Urothelium cell line (cell line): ENCODE results near the gene DCANP1.

ENCODE experiments used
- DNase-seq: peaks from one replicate; pipeline ENCODE4 v3.0.0; 2011; ENCODE audit warnings: low spot score, mixed read lengths
- FAIRE-seq: peaks from 2 replicates; lab custom pipeline; 2011; peaks lifted over from hg19 to GRCh38; lab: Jason Lieb, UNC

The DCANP1 gene

DNA sequence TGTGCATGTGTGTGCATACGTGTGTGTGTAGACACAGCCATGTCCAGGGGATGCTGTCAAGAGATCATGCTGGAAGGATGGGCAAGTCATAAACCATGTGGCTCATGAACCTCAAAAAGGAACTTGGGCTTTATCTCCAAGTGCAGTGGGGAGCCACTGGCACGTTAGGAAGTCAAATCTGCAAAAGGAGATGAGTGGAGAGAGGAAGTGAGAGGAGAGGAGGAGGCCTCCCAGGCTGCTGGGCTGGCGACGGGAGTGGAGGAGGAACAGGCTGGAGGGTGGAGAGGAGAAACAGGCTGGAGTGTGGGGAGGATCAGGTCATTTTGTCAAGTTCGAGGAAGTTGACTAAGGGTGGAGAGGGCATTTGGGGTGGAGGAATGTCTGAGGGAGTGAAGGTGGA, 34.2 kb upstream of the DCANP1 start:
- FAIRE-seq (no peak), DNase-seq (no peak)

DNA sequence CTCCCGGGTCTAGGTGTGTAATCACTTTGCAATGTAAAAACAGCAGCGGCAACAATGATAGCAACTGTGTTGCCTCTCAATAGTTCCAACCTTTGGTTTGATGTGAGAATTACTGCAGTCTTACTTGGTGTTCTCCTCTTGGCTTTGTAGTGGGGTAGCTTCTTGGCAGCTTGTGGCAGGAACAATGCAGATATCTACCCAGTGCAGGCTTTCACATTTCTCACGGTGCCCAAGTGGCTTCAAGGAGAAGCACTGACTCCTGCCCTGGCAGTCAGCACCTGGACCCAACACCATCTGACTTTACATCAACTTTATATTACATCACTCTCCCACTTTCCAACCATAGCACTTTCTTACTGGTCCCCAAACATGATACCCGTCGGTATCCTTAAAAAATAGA, 33.4 kb upstream of the DCANP1 start:
- DNase-seq (no peak), FAIRE-seq (no peak)

DNA sequence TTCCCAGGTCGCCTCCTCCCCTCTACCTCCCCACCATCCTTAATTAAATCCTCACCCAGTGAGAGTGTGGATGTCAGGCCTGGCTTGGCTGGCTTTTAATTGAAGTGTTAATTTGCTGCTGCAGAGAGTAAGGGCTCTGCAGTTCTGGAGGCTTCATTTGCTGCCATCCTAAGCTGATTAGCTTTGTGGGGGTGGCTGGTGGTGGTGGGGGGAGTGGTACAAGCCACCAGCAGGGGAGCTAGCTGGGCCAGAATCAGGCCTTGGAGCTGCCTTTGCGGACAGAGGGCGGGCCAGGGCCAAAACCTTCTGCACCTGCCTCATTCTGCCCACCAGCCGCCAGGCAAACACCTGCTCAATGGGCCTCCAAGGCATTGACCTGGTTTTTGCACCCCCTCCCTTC, 31.8 kb upstream of the DCANP1 start:
- no peak for DNase-seq
- FAIRE-seq: no peak

DNA sequence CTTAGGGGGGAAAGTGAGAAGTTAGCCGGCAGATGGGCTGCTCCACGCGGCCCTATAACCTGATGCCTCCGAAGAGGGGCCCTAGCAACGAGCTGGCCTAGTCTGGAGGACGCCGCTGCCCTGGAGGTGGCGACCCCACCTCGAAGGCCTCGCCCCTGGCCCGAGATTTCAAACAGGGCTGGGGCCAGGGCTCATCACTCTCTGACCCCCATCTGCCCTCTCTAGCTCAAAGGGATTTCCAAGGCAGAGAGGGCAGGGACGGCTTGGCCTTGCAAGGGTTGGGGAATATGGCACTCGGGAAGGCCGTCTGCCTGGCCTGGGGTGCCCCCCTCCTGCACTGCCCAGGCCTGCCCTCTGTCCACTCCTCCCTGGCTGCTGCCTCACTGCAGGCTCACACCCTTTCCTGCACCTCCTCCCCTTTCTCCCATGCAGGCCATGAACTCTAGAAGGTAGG, 30.5 kb upstream of the DCANP1 start:
- FAIRE-seq: no peak

DNA sequence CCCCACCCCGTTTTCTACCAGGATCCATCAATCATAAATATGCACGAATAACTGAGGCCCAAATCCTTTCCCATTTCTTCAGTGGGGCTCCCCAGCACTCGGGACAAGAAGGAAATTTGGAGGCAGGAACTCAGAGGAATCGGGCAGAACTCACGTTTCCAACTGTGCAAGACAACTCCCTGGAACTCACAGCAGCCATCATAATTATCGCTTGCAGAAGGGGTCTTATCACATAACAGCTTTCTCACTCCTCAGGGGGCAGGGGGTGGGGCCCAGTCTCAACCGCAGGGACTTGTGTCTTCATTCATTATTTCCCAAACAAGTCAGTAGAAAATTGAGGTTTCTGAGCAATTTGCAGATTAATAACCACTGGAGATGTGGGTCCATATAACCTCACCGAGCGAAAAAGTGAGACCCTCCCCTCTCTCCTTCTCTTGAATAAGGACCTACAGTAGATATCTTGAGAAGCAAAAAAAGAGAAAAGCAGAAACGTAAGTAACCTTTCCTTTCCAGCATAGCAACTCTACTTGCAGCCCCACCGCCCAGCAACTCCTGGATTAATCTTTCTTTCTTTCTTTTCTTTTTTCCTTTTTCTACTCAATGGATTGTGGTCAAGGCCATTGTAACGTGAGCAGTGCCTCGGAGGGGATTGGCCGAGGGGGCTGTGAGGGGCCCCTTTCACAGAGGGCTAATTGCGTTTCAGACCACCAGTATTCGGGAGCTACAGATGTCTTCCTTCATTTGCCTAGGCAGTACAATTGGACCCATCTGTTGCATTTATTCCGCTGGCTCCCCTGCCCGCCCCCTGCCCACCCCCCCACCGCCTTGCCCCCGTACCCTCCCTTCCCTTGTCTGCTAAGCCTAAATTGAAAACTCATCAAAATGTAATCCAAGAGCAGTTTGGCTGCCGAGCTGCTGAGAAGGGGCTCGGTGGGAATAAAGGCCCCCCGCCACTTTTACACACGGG, 29.8 kb upstream of the DCANP1 start:
- no peak for FAIRE-seq
- DNase-seq: no peak

More for the DNA sequence above, 30.5 kb upstream of the DCANP1 start:
- no peak for DNase-seq

DNA sequence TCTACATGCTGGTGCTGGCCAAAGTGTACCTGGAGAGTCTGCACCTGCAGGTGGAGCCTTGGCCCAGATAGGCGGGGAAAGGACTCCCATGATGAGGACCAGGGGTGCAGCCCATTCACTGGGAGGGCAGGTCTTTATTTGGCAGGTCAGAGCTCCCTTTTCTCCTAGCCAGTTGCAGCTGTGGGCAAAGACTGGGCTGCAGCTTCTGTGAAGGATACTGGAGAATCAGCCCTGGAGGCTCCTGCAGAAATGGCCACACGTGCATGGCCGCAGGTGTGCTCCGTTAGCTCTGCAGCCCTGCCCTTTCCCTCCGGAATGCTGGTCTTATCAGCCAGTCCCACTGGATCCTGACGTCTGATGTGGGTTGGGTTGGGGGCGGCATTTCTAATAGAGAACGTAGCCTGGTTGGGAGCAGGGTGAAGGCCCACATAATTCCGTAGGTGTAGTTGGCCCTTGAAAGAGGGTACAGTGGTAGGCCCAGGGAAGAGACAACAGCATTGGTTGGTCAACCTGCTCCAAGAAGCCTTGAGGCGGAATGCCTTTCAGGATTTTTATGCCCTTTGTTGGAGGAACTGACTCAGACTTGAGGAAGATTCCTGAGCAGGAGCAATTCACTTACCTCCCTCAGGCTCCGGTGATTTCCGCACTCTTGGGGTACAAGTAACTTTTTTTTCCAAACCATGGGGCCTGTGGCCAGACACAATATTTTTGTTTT, 27.0 kb upstream of the DCANP1 start:
- DNase-seq (no peak), FAIRE-seq (no peak)

DNA sequence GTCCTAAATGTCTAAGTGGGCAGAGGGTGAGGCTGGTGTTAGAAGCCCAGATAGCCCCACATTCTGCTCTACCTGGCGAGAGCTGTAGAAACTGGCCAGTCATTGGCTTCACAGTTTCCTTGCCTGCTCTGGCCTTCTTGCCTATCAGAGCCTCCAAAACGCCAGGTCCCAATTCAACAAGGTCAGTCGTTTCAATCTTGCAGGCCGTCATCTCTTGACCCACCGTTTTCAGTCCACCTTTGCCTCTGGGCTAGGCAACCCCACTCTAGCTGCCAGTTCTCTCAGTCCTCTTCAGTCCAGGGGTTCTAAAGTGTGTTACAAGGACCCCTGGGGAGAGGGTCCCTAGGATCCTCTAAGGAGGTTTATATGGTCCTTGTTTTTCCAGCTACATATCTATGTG, 25.0 kb upstream of the DCANP1 start:
- no peak for DNase-seq
- no peak for FAIRE-seq

DNA sequence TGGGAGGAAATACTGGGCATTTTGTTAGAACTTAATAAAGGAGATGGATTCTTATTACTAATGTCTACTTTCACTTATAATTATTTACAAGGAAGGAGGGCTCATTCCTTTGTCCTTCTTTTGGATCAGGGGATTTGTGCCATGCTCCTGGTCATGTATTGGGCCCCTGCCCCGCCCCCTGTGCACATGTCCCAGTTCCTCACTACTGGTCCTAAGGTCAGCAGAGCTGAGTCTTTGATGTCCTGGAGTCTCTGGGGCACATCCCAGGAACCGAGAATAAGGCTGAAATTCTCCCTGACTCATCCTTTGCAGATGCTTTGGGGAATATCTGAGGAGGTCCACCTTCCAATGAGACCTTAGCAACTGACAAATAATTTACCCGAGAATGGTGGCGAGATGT, 24.6 kb upstream of the DCANP1 start:
- DNase-seq (no peak), FAIRE-seq (no peak)

DNA sequence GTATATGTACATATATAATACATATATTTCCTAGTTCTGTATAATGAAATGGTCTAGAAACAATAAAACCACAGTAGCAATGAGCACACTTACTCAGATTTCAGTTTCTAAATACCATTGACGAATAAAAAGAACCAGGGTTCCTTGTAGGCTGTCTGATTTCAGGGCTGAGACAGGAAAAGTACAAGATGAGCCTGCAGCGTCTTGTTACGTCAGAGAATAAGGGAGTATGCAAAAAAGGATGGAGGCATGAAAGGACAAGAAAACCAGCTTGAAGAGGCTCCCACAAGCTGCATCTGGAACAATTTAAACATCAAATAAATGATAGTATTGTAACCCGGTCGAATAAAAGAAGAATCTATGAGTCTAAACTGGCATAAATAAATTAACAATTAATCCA, 22.8 kb upstream of the DCANP1 start:
- no peak for DNase-seq
- FAIRE-seq: no peak

DNA sequence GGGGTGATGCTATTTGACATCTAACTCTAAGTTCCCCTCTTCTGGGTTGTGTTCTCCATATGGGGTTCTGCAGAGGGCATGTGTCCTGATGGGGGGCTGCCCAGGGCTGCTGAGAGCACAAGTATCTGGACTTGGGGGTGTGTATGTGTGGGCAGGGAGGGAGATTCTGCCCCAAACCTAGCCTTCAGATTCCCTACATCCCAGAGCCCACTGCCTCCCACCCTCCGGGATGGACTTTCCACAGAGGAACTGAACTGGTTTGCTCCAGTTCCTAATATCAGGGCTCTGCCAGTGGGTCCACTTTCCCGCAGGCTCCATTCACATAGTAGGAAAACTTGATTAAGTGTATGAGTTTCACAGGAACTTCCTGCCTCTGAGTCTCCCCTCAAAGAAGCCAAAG, 21.4 kb upstream of the DCANP1 start:
- no peak for FAIRE-seq
- no peak for DNase-seq

DNA sequence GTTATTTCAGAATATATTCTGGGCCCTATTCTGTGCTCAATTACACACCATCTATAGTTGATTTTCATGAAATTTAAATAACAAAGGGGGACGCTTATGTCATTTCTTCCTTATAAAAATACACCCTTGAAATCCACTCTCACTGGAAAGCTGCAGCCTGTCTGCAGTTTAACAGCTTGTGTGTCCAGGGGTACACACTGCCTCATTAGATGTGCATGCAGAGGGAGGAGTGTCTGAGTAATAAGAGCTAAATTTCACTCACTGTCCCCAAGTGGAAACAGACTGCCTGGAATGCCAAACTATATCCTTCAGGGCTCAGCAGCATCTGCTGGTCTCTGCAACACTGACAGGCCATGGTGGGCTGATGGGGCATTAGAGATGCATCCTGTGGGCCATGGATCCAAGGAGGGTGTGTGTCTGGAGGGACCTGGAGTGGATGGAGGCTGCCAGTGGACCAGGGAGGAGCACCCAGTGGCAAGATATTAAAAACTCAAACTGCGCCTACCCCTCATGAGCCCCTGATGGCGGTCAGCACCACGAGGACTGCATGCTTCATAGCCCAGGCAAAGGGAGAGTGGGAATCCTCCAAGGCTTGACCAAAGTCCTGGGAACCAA, 20.8 kb upstream of the DCANP1 start:
- FAIRE-seq: no peak
- DNase-seq: no peak

DNA sequence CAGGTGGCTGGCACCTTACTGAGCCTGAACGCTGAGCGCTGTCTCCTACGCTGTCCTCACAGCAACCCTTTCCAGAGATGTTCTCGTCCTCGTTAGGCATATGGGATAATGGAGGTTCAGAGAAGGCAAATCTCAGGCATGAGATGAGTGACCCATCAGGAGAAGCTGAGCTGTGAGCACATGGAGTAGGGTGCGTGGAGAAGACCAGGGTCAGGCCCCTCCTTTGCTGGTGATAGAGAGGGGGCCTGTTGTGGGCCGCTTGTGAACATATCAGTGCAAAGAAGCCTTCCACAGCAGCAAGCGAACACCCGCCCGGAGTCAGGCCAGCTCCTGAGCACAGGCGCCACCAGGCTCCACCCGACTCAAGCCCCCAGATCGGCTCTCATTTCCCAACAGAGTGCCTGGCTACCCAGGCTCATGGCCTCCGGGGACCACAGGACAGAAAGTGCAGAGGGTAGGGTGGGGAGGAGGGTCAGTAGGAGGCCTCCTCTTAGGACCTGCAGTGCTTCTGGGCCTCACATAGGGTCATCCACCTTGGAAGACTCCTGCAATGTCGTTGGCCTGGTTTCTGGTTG, 20.0 kb upstream of the DCANP1 start:
- no peak for FAIRE-seq

DNA sequence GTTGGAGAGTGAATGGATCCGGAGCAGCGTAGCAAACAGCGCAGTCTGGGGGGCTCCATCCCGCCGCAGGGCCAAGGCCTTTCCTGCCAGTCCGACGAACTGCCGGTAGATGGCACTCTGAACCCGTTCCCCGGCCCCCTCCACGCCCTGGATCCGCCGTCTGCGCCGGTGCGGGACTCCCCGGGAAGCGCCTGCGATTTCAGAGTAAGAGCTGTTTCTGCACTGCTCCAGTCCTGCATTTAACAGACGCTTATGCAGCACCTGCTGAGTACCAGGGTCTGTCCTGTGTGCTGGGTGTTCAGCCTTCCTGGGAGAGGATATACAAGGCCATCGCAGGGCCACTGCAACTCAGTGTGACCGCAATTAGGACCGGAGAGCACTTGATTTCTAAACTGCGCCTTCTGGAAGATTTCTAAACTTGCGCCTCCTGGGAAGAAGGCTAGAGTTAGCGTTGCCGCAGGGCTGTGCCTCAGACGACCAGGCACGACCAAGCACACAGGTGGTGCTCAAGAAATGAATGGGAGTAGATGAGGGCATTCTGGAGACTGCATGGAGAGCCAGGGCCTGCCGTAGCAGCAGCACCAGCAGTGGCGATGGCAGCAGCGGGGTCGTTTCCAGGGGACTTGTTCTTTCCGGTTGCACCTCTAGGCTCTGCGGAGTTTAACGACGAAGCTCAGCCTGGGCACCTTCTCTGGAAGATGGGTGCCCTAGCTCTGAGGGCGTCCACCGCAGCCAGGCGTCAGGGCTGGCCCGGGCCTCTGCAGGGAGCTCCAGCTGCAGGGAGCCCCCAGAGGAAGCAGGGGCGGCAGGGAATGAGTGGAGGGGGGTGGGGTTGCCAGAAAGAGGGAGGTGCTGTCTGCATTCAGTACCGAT, 19.3 kb upstream of the DCANP1 start:
- DNase-seq (peak; percentile 84), FAIRE-seq (no peak)

More for the DNA sequence above, 20.0 kb upstream of the DCANP1 start:
- DNase-seq: no peak

DNA sequence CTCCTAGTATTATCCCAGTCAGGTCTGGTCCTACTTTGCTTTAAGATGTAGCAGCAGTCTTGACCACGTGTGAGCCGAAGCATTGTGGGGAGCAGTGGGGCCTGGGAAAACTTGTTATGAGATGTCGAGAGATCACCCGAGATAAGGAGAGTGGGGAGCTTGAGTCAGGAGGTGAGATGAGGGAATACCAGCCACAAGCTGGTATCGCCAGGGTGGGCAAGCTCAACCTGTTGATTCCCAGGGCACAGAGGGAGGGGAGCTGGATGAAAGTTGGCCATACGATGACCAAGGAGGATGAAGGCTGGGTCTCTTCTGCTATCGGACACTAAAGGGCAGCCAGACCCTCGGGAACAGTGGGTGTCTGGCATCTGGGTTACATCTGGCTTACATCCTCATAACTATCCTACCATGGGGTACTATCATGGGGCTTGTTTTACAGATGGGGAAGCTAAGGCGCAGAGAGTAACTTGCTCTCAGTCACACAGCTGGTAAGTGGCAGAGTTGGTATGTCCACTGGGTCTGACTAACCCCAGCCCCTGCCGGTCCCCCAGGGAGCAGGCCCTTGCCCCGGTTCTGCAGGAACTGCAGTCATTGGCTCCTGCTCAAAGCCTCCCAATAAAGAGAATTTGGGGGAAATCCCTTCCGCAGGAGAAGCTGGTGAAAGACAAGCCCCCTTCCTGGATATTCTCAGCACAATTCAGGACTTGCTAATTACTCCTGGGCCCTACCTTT, 18.4 kb upstream of the DCANP1 start:
- no peak for DNase-seq
- no peak for FAIRE-seq

DNA sequence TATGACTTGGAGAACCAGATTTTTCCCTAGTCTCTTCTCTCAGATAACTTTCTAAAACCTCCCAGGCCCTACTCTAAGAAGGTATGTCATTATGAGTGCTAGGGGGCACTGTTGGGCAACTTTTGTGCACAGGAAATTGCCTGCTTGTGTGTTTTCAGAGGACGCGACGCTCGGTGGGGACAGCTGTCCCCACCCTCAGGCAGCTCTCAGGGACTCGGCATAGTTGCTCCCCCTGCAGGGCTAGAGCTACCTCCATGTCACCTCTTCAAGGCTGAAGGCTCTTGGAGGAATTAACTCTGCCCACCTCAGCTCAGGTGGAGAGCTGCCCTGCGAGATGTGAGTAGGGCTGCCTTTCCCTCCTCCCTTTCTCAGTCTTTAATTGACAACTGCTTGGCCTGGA, 15.2 kb upstream of the DCANP1 start:
- FAIRE-seq: no peak
- peak; percentile 67 for DNase-seq

DNA sequence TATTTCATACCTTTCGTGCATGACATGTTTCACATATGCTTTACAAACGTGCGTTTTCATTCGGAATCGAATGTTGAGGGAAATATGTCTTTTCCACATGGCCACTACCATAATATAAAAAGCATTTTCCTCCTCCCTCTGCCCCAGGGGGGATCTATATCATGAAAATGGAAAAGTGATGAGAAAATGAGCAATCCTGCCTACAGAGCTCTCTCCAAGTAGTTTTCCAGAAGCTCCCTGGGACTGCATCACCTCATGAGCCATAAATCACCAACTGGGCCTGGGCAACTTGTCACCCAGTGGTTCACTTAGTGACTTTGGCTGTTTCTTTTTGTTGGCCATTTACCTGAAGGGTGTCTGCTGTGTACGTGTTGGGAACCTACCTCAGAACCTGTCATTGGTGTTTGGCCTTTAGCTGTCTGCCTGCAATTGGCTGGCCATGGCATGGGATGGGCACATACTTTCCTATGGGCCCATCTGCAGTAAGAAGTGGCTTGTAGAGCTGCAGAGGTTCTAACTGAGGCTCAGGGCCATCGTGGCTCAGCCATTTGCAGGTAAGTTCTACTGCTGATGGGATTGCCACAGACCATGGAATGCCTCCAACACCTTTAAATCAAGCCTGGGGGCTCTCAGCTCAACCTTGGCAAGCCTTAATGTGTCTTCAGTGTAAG, 14.5 kb upstream of the DCANP1 start:
- DNase-seq (no peak), FAIRE-seq (no peak)

DNA sequence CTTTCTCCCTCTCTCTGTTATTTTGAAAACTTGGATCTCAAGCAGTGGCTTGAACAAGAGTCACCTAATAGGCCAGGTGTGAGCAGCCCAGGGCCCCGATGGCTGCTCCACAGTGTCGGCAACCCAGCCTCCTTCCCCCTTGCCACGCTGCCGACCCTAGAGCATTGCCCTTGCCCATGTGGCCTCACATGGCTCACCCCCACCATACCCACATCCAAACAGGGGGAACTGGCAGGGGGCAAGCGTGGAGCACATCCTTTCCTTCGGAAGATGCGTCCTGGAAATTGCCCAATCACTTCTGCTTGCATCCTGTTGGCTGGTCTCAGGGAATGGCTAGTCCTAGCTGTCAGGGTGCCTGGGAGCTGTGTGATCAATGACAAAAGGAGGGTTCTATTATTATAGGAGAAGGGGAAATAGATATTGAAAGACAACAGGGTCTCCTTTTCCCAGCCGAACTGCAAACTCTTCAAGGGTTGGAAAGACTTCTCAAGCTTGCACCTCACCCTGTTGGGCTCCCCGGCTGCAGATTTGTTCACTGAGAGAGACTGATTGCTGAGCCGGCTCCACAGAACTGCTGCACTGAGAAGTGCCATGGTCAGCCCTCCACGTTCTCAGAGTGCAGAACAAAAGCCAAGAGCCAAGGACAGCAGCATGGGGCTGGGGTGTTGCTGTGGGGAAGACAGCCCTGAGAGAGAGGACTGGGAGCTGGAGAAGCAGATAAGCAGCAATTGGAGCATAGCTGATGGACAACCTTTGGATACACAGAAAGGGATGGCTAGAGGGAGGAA, 13.3 kb upstream of the DCANP1 start:
- no peak for DNase-seq
- no peak for FAIRE-seq

DNA sequence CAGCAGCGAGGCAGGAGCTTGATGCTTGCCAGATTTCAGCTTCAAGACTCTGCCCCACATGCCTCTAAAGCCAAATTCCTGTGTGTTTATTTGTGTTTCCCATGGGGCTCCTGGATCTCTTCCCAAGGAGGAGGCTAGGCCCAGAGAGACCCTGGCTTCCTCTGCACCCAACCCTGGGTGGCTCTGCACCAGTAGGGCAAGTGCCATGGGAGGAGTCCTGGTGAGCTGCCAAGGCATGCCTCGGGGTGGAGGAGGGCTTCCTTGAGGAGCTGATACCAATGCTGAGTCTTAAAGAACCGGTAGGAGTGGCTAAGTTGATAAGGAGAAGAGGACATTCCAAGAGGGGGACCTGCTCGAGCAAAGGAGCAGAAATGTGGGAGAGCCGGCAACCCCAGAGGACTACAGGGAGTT, 11.8 kb upstream of the DCANP1 start:
- DNase-seq: no peak
- FAIRE-seq: no peak
